NCI-H446 (cell line): ENCODE measurements around the gene POLD3.
"Not testable (repeated sequence)": the region's sequence is repeated elsewhere in the genome, so short reads cannot be mapped to it uniquely, and the experiment has no call there.

Experiments used
- DNase-seq, 2 experiments: peaks; one replicate each; lab custom pipeline; 2025; lab: John Stamatoyannopoulos, UW

The POLD3 gene

DNA sequence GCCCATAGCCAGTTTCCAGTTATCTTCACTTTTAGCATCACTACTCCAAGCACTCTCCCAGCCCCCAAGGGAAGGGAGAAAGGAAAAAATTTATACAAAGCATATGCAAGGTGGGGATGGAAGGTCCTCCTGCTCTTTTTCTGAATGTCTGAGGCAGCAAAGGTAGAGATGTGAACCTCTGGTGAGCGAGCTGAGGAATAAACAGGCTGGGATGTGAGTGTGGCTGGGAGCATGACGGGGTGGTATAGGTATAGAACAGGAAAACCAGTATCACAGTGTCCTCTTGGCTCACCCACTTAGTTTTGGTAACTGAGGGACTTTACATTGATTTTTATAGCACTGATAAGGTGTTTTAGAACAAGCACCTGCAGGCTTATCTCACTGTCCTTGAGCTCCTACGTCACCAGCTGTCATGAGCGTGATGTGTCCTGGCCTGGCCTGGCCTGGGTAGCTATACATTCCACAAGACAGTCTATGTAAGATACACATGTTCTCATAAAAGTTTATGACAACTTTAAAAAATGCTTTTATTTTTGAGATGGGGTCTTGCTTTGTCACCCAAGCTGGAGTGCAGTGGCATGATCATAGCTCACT, 10.3 kb upstream of the POLD3 start:
- DNase-seq: no peak

DNA sequence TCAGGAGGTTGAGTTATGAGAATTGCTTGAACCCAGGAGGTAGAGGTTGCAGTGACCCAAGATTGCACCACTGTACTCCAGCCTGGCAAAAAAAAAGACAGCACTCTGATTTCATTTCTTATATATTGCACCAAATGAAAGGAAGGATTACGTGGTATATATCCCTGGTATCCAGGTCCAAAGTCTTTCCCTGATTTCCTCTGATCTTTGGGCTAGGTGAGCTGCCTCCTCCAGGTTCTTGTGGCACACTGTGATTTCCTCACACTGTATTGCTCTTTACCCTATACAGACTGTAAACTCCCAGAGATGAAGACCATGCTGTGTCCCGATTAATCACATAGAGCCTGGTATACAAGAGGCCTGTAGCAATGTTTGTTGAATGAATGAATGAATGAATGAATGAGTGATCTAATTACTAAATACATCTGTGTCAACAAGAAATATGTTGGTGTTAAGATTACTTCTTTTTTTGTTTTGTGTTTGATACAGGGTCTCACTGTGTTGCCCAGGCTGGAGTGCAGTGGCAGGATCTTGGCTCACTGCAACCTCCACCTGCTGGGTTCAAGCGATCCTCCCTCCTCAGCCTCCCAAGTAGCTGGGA, 9.3 kb upstream of the POLD3 start:
- DNase-seq: no peak

DNA sequence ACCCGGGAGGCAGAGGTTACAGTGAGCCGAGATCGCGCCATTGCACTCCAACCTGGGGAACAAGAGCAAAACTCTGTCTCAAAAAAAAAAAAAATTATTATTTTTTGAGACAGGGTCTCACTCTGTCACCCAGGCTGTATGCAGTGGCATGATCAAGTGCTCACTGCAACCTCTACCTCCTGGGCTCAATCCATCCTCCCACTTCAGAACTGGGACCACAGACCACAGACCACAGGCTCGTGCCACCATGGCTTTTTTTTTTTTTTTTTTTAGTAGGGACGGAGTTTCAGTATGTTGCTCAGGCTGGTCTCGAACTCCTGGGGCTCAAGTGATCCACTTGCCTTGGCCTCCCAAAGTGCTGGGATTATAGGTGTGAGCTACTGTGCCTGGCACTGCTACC, 1.9 kb upstream of the POLD3 start:
- DNase-seq: not testable (repeated sequence)

DNA sequence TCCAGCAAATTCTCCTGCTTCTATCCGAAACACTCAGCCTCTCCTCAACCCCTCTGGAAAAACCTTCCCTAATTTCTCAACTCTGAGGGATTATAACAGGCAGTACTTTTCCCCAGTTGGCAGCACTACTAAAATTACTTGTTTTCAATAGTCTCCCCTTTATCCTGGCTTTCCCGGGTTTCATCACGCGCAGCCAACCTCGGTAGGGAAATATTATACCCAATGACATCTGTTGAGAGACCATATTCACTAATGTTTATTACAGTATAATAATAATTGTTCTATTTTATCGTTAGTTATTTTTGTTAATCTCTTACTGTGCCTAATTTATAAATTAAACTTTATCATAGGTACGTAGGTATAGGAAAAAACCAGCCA, 330 bp upstream of the POLD3 start:
- DNase-seq: no peak

DNA sequence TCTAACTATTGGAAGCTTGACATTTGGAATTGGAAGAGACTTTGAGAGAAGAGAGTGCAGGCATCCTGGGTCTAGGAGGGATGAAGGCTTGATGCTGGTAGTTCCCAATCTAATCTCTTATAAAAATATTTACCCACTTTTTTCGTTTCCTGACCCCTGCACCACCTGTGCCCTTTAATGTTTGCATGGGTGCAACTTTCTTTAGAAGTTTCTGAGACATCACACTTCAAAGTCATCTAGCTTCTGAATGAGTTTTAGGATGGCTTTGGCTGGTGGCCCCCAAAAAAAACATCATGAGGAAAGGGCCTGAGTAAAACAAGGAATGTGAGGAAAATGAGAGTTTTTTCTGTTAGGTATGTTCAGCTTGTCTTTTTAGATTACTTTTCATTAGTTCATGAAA, 1.1 kb downstream of the POLD3 start:
- DNase-seq: no peak

DNA sequence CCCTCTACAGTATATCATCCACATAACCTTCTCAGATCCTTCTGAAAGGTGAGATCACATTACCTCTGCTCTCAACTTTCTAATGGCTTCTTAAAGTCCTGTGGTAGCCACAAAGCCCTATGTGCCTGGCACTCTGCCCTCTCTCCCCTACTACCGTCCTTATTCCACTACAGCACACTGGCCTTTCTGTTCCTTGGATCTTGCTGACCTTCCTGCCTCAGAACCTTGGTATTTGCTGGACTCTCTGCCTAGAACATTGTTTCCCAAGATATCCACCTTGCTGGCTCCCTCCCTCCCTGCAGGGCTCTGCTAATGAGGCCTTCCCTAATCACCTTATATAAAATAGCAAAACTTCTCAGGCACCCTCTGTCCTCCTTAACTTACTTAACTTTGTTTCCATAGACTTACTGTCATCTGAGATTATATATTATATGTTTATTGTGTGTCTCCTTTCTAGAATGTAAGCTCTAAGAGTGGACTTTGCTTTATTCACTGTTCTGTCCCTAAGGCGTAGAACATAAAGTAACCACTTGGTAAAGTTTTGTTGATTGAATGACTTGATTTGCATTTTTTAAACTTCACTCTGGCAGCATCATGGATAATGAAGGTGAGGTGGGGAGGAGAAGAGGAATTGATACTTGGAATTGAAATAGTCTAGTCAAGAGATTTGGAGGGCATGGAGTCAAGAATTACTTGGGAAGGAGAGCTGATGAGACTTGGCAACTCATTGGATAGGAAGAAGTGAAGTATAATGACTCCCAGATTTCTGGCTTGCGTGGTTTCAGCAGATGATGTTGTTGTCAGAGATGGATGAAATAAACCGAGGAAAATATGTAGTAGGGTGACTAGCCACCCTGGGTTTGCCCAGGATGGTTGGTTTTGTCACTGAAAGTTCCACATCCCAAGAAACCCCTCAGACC, 10.5 kb downstream of the POLD3 start:
- no peak for DNase-seq

DNA sequence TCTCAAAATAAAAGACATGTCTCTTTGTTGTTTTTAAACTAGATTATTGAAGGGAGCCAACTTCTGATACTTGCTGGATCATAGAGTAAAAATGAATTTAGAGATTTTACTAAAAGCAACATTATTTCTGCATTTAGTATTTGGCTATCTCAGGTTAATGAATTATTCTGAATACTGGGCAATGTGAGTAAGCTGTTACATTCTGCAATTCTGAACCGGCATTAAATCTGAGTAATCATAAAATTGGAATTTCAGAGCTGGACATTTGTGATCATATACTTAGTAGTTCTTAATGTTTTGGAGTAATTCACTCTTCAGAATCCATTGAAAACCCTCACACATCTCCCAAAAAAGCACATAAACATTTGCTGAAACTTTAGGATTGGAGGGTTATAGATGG, 11.5 kb downstream of the POLD3 start:
- no peak for DNase-seq

DNA sequence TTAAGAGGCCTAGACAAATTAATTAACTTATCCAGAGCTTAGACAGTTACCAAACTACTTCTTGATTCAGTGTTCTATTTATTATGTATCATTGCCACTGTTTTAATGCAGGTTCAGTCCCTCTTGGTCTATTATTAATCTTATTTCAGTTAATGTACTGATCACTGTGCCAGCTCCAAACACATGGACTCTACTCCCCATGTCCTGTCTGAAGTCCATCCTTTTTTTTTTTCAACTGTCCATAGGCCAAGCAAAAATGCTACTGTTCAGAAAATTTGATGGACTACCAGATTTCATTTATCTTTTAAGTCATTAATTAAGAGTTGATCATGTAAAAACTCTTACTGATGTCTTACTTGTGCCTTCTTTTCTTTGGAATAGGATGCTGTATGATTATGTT, 11.9 kb downstream of the POLD3 start:
- no peak for DNase-seq

DNA sequence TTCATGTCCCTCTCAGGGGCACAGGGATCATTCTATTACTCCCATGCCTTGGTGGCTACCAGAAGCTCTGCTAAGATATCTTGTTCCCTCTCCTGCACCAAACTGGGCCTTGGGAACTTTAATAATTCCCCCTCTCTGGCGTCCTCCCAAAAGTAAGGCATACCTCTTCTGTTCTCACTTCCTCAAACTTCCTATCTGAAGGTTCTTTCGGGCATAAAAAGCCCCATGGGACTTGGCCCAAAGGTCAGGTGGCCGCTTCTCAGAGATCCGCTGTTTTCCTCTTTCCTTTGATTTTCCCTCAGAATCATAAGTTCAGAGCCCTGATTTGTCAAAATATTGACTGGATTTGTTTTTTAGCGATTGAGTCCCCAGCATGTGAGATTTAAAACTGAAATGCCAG, 13.0 kb downstream of the POLD3 start:
- no peak for DNase-seq

DNA sequence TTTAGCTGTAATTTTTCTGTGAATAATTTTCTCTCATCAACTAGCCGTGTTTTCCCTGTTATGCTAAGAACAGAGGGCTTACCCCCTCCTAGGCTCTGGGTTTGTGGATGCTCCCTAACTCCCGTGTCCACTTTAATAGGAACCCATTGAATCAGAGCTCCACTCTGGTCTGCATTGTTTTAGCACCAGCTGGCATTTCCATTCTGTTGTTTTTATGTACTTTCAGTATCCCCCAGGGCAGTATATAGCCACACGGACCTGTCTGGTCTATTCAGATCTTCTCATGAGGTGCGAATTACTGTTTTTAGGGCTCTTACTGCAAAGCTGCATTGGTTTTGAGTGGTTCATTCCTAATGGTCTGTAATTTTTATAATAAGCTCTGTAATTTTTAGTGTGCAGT, 16.0 kb downstream of the POLD3 start:
- no peak for DNase-seq

DNA sequence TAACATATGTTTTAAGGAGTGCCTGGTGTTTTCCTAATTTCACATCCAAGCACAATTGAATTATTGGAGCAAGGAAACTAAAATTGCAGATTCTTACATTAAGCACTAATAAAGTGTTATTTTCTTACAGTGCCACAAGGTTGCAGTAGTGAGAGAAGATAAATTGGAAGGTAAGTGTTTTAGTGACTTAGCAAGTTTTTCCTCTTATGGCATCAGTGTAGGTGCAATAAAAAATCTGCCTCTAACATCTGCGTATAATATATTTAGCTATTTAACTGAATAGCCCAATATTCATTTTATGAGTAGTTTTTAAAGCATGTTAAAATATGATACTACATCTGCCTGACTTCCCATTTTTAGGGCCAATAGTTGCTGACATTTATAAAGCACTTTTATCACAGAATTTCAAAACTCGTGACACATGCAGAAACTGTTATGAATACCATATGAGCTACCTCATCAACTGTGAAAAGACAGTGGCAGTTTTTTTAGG, 19.0 kb downstream of the POLD3 start:
- peak in 1 of 2 experiments; percentile 29 for DNase-seq

DNA sequence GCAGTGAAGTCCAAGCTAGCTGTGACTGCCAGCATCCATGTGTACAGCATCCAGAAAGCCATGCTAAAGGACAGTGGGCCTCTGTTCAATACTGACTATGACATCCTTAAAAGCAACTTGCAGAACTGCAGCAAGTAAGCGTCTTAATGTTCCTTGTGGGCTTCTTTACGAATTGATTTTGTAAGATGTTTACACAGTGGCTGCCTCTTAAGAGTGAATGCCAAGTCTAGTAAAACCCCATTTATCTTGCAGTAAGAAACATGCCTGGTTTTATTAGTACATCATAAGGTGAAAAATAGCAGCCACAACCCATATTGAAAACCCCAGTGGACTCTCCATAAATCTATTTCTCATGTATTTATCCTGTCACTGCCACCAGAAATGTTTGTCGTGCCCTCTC, 20.5 kb downstream of the POLD3 start:
- DNase-seq: no peak

DNA sequence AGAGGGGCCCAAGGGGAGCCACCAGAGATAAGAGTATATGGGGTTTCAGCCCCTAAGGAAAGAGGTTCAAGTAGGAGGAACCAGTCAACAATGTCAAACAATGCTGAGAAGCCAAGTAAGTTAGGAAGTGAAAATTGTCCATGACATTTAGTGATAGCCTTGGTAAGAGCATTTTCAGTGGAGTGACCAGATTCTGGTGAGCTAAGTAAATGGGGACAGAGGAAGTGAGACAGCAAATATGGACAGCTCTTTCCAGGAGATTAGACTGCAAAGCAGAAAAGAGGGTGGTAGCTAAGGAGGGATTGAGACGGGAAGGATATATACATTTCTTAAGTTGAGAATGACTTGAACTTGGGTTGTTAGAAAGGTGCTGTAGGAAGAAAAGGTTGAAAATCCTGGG, 22.9 kb downstream of the POLD3 start:
- no peak for DNase-seq

DNA sequence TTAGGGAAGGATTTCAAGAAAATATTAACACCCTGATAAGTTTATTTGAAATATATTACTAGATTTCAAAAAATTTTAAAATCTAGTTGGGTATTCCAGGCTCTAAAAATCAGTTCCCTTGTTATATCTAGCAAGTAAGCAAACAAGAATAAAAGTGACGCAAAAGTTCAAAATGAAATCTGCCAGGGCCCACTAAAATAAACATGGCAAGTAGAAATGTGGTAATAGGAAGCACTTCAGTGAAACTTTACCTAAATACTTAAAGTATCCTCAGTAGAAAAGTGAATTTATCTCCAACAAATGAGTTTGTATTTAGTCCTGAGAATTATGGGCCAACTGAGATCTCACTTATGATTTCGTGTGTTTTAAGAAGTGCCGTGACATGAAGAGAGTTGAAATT, 23.6 kb downstream of the POLD3 start:
- no peak for DNase-seq

DNA sequence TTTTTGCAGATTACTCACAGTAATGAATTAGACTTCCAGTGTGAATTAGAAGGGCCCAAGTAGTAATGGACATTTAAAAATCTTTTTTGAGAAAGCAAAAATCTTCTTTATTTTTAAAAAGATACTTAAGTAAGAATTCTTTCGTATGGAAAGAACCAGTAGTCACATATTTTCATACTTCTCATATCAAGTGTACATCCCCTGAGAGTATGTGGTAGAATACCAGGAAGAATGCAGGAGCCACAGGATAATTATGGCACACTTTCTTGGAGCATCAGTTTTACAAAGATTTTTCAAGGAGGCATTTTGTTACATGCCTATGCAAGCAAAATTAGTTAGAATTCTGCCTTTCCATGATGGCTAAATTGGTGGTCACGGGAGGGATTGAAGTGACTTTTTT, 28.1 kb downstream of the POLD3 start:
- DNase-seq: no peak

DNA sequence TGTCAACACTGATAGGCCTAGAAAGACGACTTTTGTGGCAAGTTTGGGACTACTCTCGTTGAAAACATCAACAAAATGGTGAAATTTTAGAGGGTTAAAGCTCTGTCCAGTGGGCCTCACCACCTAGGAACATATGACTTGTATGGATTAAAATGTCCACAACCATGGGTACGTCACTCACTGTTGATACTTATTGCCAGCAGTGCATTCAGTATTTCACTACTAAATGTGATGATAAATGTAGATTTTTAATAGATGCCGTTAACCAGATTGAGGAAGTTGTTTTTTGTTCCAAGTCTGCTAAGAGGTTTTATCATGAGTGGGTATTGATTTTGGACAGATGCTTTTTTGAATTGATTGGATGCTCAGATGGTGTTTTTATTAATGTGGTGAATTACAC, 33.7 kb downstream of the POLD3 start:
- no peak for DNase-seq

DNA sequence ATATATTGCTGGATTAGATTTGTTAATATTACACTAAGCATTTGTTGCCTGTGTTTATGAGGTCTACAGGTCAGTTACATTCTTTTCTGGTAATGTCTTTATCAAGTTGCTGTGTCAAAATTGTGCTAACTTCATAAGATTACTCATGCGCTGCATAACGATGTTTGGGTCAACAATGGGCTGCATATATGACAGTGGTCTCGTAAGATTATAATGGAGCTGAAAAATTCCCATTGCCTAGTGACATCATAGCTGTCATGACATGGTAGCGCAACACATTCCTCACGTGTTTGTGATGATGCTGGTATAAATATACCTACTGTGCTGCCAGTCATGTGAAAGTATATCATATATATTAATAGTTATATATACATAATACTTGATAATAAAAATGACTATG, 34.2 kb downstream of the POLD3 start:
- no peak for DNase-seq

DNA sequence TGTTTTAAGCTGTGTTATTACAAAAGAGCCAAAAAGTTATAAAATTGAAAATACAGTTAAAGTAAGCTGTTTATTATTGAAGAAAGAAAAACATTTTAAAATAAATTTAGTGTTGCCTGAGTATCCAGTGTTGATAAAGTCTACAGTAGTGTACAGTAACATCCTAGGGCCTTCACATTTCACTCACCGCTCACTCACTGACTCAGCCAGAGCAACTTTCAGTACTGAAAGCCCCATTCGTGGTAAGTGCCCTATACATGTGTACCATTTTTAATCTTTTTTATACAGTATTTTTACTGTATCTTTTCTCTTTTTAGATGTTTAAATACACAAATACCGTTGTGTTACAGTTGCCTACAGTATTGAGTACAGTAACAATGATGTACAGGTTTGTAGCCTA, 35.0 kb downstream of the POLD3 start:
- DNase-seq: no peak

DNA sequence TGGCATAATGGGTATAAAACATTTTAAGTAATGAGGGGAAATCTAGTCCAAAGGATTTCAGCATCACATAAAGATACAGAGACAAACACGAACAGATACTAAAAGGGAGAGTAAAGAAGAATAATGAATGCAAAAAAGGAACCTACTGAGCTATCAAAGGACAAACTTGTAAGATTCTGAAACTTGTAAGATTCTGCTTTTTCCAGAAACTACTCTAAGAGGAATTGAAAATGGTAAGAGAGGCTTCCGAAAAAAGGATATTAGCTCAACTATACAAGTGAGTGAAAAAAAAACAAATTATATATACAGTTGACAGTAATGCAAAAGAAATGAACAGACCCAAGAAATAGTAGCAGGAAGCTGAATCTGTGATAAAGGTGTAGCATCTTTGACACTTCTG, 37.7 kb downstream of the POLD3 start:
- DNase-seq: no peak

DNA sequence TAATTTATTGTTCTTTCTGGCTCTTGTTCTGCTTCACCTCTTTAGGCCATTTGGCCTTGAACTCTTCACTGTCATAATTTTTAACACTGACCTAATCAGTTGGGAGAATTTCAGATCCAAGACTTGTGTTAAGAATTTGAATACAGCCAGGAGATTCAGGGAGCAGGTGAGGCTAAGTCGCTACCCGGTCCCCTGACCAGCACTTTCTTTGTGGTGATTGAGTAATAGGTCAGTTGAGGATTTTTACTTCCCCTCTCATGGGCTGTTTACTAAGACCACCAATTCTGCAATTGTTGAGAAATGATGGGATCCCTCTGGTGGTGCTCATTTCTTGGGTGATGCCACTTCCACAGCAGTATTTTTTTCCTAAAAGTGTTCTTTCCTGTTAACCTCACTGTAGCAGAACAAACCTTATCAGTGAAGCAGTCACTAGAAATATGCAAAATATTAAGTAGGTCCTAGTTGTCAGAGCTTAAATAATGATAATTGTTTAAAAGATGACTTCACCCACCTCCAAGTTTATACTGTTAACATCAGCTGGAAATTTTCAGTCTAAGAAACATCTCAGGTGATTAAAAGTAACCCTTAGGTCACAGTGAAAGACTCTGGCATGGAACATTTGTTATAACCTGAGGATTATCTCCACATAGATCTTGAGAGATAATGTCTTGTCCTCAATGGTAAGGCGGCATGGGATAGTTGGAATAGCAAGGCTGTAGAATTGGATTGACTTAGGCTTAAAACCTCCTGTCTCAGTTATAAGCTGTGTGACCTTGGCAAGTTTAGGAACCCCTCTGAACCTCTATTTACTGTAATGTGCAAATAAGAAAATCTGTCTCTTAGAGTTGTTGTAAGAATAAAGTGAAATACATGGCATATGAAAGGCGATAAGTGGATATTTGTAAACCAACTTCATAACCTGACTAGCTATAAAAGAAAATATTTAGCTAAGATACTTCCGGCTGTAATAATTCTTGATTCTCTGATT, 41.3 kb downstream of the POLD3 start:
- no peak for DNase-seq

DNA sequence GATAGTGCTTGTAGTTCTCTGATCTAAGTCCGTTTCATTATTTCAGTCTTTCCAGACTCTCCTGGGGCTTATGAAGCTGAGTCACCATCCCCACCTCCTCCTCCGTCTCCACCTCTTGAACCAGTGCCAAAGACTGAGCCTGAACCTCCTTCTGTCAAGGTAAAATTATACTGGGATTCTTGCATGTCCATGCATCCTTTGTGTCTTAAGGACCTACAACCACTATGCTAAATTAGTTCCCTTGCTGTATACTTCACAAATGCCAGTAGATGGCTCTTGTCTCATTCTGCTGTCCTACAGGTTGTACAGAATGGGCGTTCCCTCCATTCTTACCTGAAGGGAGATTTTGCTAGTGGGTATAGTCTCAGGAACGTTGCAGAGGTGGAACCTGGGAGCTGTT, 42.2 kb downstream of the POLD3 start:
- DNase-seq: peak in 1 of 2 experiments; percentile 4

DNA sequence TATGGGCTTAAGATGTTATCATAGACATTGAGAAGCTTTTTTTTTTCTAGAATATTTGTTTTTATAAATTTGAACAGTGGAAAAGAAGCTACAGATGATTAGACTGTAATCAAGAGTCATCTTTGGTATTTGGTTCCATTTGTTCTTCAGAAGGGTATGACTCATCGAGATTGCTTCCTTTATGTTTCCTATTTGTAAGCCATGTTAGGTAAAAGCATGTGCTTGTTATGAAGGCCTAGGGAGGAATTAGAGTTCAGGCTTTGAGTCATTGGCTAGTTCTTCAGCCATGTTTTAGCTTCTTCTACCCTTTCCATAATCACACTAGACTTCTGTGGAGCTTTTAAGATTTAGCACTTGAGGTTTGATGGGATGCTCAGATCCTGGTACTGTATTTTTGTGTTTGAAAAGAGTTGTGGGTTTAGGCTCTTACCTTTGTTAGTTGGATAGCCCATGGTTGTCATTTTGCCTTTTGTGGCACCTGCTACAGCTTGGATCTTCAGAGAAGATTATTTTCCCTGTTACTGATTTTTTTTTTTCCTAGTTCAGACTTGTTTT, 44.3 kb downstream of the POLD3 start:
- DNase-seq: no peak
